ENCODE data around the gene DCTN2.

DNA sequence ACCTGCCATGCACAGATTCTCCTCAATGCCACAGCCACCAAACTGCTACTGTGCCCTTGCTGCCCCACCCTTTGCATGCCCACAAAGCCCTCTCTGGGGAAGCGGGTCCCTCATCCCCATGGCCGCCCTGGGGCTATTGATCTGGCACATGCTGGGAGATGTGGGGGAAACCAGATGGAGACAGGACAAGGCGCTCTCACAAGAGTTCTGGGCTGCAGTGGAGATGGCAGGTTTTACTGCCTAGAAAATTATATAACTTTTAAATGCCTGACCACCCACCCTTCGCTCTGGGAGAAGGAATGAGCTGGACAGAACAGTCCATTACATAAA lies 33.4 kb upstream of the DCTN2 start:
- TF ChIP-seq, protein P1, sequence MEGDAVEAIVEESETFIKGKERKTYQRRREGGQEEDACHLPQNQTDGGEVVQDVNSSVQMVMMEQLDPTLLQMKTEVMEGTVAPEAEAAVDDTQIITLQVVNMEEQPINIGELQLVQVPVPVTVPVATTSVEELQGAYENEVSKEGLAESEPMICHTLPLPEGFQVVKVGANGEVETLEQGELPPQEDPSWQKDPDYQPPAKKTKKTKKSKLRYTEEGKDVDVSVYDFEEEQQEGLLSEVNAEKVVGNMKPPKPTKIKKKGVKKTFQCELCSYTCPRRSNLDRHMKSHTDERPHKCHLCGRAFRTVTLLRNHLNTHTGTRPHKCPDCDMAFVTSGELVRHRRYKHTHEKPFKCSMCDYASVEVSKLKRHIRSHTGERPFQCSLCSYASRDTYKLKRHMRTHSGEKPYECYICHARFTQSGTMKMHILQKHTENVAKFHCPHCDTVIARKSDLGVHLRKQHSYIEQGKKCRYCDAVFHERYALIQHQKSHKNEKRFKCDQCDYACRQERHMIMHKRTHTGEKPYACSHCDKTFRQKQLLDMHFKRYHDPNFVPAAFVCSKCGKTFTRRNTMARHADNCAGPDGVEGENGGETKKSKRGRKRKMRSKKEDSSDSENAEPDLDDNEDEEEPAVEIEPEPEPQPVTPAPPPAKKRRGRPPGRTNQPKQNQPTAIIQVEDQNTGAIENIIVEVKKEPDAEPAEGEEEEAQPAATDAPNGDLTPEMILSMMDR (IDR thresholded peaks at IDR 0.05) = no peak
- TF ChIP-seq POLR2A (IDR thresholded peaks at IDR 0.05) = no peak
